GM23248 (cell line): ENCODE results near the gene UPF3B.

Source experiments
- EZH2 ChIP-seq: fragments of 200-600 bp; sonication (generic); IDR thresholded peaks from 2 replicates; pipeline ENCODE4 v1.6.1; 2018; ENCODE audit warnings: antibody characterized with exemption, mild to moderate bottlenecking; ENCODE audit not compliant: insufficient read depth, poor library complexity, severe bottlenecking
- EZH2phosphoT487 ChIP-seq: fragments of 200-600 bp; sonication (generic); IDR thresholded peaks from 2 replicates; pipeline ENCODE4 v1.6.1; 2018; ENCODE audit warnings: antibody characterized with exemption, moderate library complexity, mild to moderate bottlenecking, low read depth; ENCODE audit not compliant: insufficient read depth

GRCh38 chrX:119826399-119826959 lies 26.3 kb downstream of the UPF3B start:
- TF ChIP-seq EZH2 (no peak), EZH2phosphoT487 (no peak)
